LNCAP (cell line): ENCODE data around the gene THNSL1.

Experiments used
- CTCF ChIP-seq: fragments of 450-650 bp; IDR thresholded peaks from 2 replicates; pipeline ENCODE4 v1.5.1; 2017; ENCODE audit warnings: mild to moderate bottlenecking

Gene THNSL1

GRCh38 chr10:25063157-25063556 is 46.7 kb downstream of the THNSL1 start:
- TF ChIP-seq CTCF = no peak

GRCh38 chr10:25063644-25064043 is 47.2 kb downstream of the THNSL1 start:
- TF ChIP-seq CTCF = no peak

- TF ChIP-seq CTCF = no peak
Measured at GRCh38 chr10:25064401-25064800, 48.0 kb downstream of the THNSL1 start.

- no peak for TF ChIP-seq CTCF
Measured at GRCh38 chr10:25065761-25066476, 49.5 kb downstream of the THNSL1 start.

GRCh38 chr10:25068152-25069058 is 52.0 kb downstream of the THNSL1 start:
- no peak for TF ChIP-seq CTCF

- TF ChIP-seq CTCF = no peak
Measured at GRCh38 chr10:25071227-25071626, 54.8 kb downstream of the THNSL1 start.

GRCh38 chr10:25072786-25073185 is 56.4 kb downstream of the THNSL1 start:
- TF ChIP-seq CTCF = no peak
